Vagina (tissue), 2 donors: ENCODE data around the gene ELL2.

Experiments used
- POLR2AphosphoS5 ChIP-seq, 2 donors: sonication (generic); formaldehyde crosslinking; IDR thresholded peaks; one replicate each; pipeline ENCODE4 v1.9.0; 2017; ENCODE audit warnings: antibody characterized with exemption in 2 of 2, mild to moderate bottlenecking in 2 of 2, low read depth in 1 of 2; ENCODE audit not compliant: insufficient read depth in 1 of 2
- TF ChIP-seq, protein P1 (sequence below), 3 experiments: fragments of 450-650 bp in 2 of 3; fragments of 200-600 bp in 1 of 3; sonication (generic) in 1 of 3; IDR thresholded peaks; one replicate each; pipeline ENCODE4 v1.5.1; 2017 to 2019; ENCODE audit warnings: antibody characterized with exemption in 3 of 3, mild to moderate bottlenecking in 2 of 3, moderate library complexity in 2 of 3

DNA sequence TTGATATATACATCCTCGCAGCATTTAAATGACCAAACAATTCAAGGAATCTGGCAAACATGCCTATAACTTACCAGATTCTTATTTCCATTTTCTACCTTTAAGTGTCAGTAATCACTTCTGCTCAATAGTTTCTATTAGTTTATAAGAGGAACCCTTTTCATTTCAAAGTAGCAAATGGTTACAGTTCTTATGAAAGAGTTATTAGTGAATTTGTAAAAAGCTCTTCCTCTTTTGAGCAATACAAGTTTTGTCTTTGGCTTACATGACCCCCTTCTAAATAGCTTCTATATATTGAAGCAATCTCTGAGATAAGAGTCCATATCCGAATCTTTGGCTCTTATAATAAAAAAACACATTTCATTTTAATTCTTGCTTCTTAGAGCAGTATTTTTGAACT is 42.0 kb downstream of the ELL2 start:
- TF ChIP-seq, protein P1, sequence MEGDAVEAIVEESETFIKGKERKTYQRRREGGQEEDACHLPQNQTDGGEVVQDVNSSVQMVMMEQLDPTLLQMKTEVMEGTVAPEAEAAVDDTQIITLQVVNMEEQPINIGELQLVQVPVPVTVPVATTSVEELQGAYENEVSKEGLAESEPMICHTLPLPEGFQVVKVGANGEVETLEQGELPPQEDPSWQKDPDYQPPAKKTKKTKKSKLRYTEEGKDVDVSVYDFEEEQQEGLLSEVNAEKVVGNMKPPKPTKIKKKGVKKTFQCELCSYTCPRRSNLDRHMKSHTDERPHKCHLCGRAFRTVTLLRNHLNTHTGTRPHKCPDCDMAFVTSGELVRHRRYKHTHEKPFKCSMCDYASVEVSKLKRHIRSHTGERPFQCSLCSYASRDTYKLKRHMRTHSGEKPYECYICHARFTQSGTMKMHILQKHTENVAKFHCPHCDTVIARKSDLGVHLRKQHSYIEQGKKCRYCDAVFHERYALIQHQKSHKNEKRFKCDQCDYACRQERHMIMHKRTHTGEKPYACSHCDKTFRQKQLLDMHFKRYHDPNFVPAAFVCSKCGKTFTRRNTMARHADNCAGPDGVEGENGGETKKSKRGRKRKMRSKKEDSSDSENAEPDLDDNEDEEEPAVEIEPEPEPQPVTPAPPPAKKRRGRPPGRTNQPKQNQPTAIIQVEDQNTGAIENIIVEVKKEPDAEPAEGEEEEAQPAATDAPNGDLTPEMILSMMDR (IDR thresholded peaks at IDR 0.05) = no peak
- TF ChIP-seq POLR2AphosphoS5 (IDR thresholded peaks at IDR 0.05; ENCODE audit: insufficient read depth in 1 of 2, low read depth in 1 of 2) = no peak
